CD4-positive, alpha-beta memory T cell (primary cell): ENCODE measurements around the gene ZNF679. TPM values are rescaled to one million over a fixed set of nuclear protein-coding genes. Genes with fewer than 3 reads are reported as not detected.
A peak's percentile ranks its signal among the peaks of the same experiment; 100 is the strongest.
"Not testable (repeated sequence)": the region's sequence is repeated elsewhere in the genome, so short reads cannot be mapped to it uniquely, and the experiment has no call there.

Experiments used
- CTCF ChIA-PET: fragments of 350-600 bp; sonication (Branson Sonifier 250); formaldehyde crosslinking; loops from one replicate; lab custom pipeline; 2021; ENCODE audit warnings: inconsistent platforms; ENCODE audit not compliant: partially characterized antibody; lab: Charles Lee
- POLR2A ChIA-PET: fragments of 350-600 bp; sonication (Branson Sonifier 250); formaldehyde crosslinking; loops from one replicate; lab custom pipeline; 2021; ENCODE audit not compliant: partially characterized antibody; lab: Charles Lee
- DNase-seq, 5 donors: peaks; one replicate each; pipeline versions ENCODE4 v3.0.0 to v3.0.0-alpha.2; 2020 to 2022; ENCODE audit warnings: mixed read lengths in 1 of 5
- H3K27ac ChIP-seq: one replicate; pipeline ENCODE4 v1.7.0; 2013; ENCODE audit warnings: low read depth, low read length
- H3K27me3 ChIP-seq: 2 replicates; pipeline ENCODE4 v1.7.0; 2013; ENCODE audit warnings: mild to moderate bottlenecking, low read length, moderate library complexity; ENCODE audit not compliant: insufficient read depth
- H3K36me3 ChIP-seq: 2 replicates; pipeline ENCODE4 v1.7.0; 2013; ENCODE audit warnings: mild to moderate bottlenecking, low read length, moderate library complexity; ENCODE audit not compliant: insufficient read depth
- H3K4me1 ChIP-seq: 2 replicates; pipeline ENCODE4 v1.7.0; 2013; ENCODE audit warnings: mild to moderate bottlenecking, low read length, moderate library complexity; ENCODE audit not compliant: insufficient read depth
- H3K4me3 ChIP-seq, 2 donors: one replicate each; pipeline ENCODE4 v1.7.0; 2013; ENCODE audit warnings: low read length in 2 of 2, mild to moderate bottlenecking in 1 of 2
- H3K9me3 ChIP-seq, 2 donors: one replicate each; pipeline ENCODE4 v1.7.0; 2013; ENCODE audit warnings: low read length in 2 of 2, control low read depth in 1 of 2; ENCODE audit not compliant: control insufficient read depth in 1 of 2
- H3K27ac Mint-ChIP-seq, 7 donors: one replicate each; pipeline ENCODE4 v1.8.0; 2020 to 2021; ENCODE audit warnings: mixed read lengths in 7 of 7, mild to moderate bottlenecking in 6 of 7, inconsistent platforms in 3 of 7, moderate library complexity in 3 of 7
- H3K27me3 Mint-ChIP-seq, 2 donors: one replicate each; pipeline ENCODE4 v1.8.0; 2020 to 2021; ENCODE audit warnings: mixed read lengths in 2 of 2
- H3K36me3 Mint-ChIP-seq, 2 donors: one replicate each; pipeline ENCODE4 v1.8.0; 2020 to 2021; ENCODE audit warnings: mixed read lengths in 2 of 2, inconsistent platforms in 1 of 2, mild to moderate bottlenecking in 1 of 2
- H3K4me1 Mint-ChIP-seq, 4 donors: one replicate each; pipeline ENCODE4 v1.8.0; 2020 to 2021; ENCODE audit warnings: mixed read lengths in 4 of 4, mild to moderate bottlenecking in 1 of 4
- H3K4me3 Mint-ChIP-seq, 8 donors: one replicate each; pipeline ENCODE4 v1.8.0; 2020 to 2021; ENCODE audit warnings: mixed read lengths in 8 of 8, mild to moderate bottlenecking in 7 of 8, moderate library complexity in 6 of 8, inconsistent platforms in 3 of 8
- H3K9me3 Mint-ChIP-seq, 8 donors: one replicate each; pipeline ENCODE4 v1.8.0; 2020 to 2021; ENCODE audit warnings: mixed read lengths in 8 of 8, mild to moderate bottlenecking in 5 of 8, inconsistent platforms in 3 of 8, moderate library complexity in 1 of 8
- intact Hi-C: fragments of 100-400 bp; cut with micrococcal nuclease; formaldehyde crosslinking; loops from one replicate; pipeline ENCODE4 v1.15.1; 2023
- polyA plus RNA-seq, 2 donors: library from polyadenylated mRNA; unstranded; fragments of 300-500 nt; fragmentation: Illumina TruSeq; gene quantifications; one replicate each; pipeline ENCODE4 v1.2.3, GENCODE V29; 2021
- total RNA-seq, 2 experiments: library from RNA; stranded (reverse); gene quantifications; one replicate each; pipeline ENCODE4 v1.2.3, GENCODE V29; 2021

ZNF679 gene
- total and polyA plus RNA-seq, 4 experiments from 2014 or later, result not detected

GRCh38 chr7:64310426-64310825, 82.2 kb downstream of the ZNF679 start:
- no peak overlapping the region for H3K27ac ChIP-seq
- no peak overlapping the region for H3K4me3 Mint-ChIP-seq
- peaks cover 0 to 15% of the 10 kb centered on the region in 2 donors for H3K36me3 Mint-ChIP-seq
- CTCF ChIA-PET, result no interaction called here
- peaks cover 24 to 57% (median 39%) of the 10 kb centered on the region in 4 donors for H3K4me1 Mint-ChIP-seq
- no peaks in the 10 kb centered on the region for H3K27me3 ChIP-seq
- POLR2A ChIA-PET, result no interaction called here
- H3K36me3 ChIP-seq, result no peaks in the 10 kb centered on the region
- H3K4me1 ChIP-seq, result peaks cover 34% of the 10 kb centered on the region
- no peaks in the 10 kb centered on the region for H3K27me3 Mint-ChIP-seq
- intact Hi-C loops, result no loop called here
- no peak overlapping the region for H3K27ac Mint-ChIP-seq
- H3K4me3 ChIP-seq, result no peak overlapping the region
- H3K9me3 Mint-ChIP-seq, result peaks cover 0 to 3% (median 0%) of the 10 kb centered on the region in 8 donors
- no peak for DNase-seq
- no peaks in the 10 kb centered on the region for H3K9me3 ChIP-seq

GRCh38 chr7:64312826-64313225, 84.6 kb downstream of the ZNF679 start:
- Mint-ChIP-seq H3K27ac (peak overlapping the region in 6 of 7 donors; percentile 25 to 98 (median 74)), H3K9me3 (peaks cover 0 to 2% (median 0%) of the 10 kb centered on the region in 8 donors), H3K27me3 (no peaks in the 10 kb centered on the region), H3K4me1 (peaks cover 17 to 49% (median 36%) of the 10 kb centered on the region in 4 donors), H3K4me3 (no peak overlapping the region), H3K36me3 (peaks cover 6 to 16% of the 10 kb centered on the region in 2 donors)
- ChIA-PET CTCF (interaction anchor here (1.4 kb wide), 1 partner anchor 8 kb away, joined by 4 read pairs; no protein-coding TSS in a partner anchor), POLR2A (no interaction called here)
- Histone ChIP-seq H3K4me3 (no peak overlapping the region), H3K27ac (no peak overlapping the region), H3K9me3 (no peaks in the 10 kb centered on the region), H3K4me1 (peaks cover 30% of the 10 kb centered on the region), H3K36me3 (no peaks in the 10 kb centered on the region), H3K27me3 (no peaks in the 10 kb centered on the region)
- intact Hi-C loops, result loop anchor here (1.0 kb wide), 3 partner anchors 250 to 387 kb away; partner anchors contain the start of genes ZNF107 and ZNF680
- no peak for DNase-seq

GRCh38 chr7:64313740-64314491, 85.6 kb downstream of the ZNF679 start, which contains the start of gene ZNF736:
TSS of gene ZNF736 (plus strand) at chr7:64313961. CDS start at chr7:64314151, 190 bp downstream.
- ChIA-PET POLR2A (interaction anchor here (0.6 to 2.3 kb wide), 8 partner anchors 8 to 724 kb away, joined by 3 to 24 read pairs (median 8); partner anchors contain the start of genes ERV3-1, ZNF107, ZNF138 and ZNF680), CTCF (interaction anchor here (1.0 to 1.7 kb wide), 3 partner anchors 8 to 481 kb away, joined by 3 read pairs; partner anchors contain the start of gene ZNF138)
- H3K4me3 ChIP-seq, result peak within 1 kb of the TSS; percentile 88 to 97
- no peaks in the 10 kb centered on the region for H3K9me3 ChIP-seq
- Mint-ChIP-seq H3K36me3 (peaks cover 10 to 20% of the 10 kb centered on the region in 2 donors), H3K9me3 (peaks cover 0 to 3% (median 0%) of the 10 kb centered on the region in 8 donors), H3K4me1 (peaks cover 16 to 50% (median 36%) of the 10 kb centered on the region in 4 donors), H3K27me3 (no peaks in the 10 kb centered on the region), H3K27ac (peak within 1 kb of the TSS; percentile 96 to 99 (median 98)), H3K4me3 (peak within 1 kb of the TSS; percentile 98 to 99 (median 99))
- intact Hi-C loops, result loop anchor here (1.0 to 2.0 kb wide), 5 partner anchors 249 to 481 kb away; partner anchors contain the start of genes ZNF107, ZNF138 and ZNF680
- no peaks in the 10 kb centered on the region for H3K27me3 ChIP-seq
- peak; percentile 87 to 93 (median 89) for DNase-seq
- H3K4me1 ChIP-seq, result peaks cover 27% of the 10 kb centered on the region
- H3K27ac ChIP-seq, result peak within 1 kb of the TSS; percentile 59
- no peaks in the 10 kb centered on the region for H3K36me3 ChIP-seq

- peaks cover 27% of the 10 kb centered on the region for H3K4me1 ChIP-seq
- DNase-seq, result no peak
- no peaks in the 10 kb centered on the region for H3K36me3 ChIP-seq
- Mint-ChIP-seq H3K27ac (peak overlapping the region; percentile 96 to 99 (median 98)), H3K4me3 (peak overlapping the region; percentile 98 to 99 (median 99)), H3K4me1 (peaks cover 14 to 52% (median 37%) of the 10 kb centered on the region in 4 donors), H3K9me3 (peaks cover 0 to 4% (median 0%) of the 10 kb centered on the region in 8 donors), H3K27me3 (no peaks in the 10 kb centered on the region), H3K36me3 (peaks cover 11 to 20% of the 10 kb centered on the region in 2 donors)
- H3K9me3 ChIP-seq, result no peaks in the 10 kb centered on the region
- no peaks in the 10 kb centered on the region for H3K27me3 ChIP-seq
- ChIA-PET CTCF (interaction anchor here (1.6 to 1.7 kb wide), 2 partner anchors 9 to 480 kb away, joined by 3 read pairs; partner anchors contain the start of gene ZNF138), POLR2A (interaction anchor here (1.3 to 2.3 kb wide), 6 partner anchors 9 to 692 kb away, joined by 4 to 24 read pairs (median 12); partner anchors contain the start of genes ERV3-1, ZNF107, ZNF138 and ZNF680)
- H3K27ac ChIP-seq, result peak overlapping the region; percentile 59
- peak overlapping the region; percentile 88 to 97 for H3K4me3 ChIP-seq
- intact Hi-C loops, result loop anchor here (2.0 kb wide), 2 partner anchors 414 to 480 kb away; partner anchors contain the start of gene ZNF138
These were observed 86.3 kb downstream of the ZNF679 start for GRCh38 chr7:64314566-64314965.

GRCh38 chr7:64316031-64316742, 87.9 kb downstream of the ZNF679 start:
- H3K27me3 Mint-ChIP-seq, H3K4me3 ChIP-seq, H3K9me3 Mint-ChIP-seq, H3K36me3 ChIP-seq, H3K9me3 ChIP-seq, DNase-seq, H3K27me3 ChIP-seq, H3K27ac ChIP-seq, intact Hi-C loops: not testable (repeated sequence)
- H3K4me1 ChIP-seq, result peaks cover 27% of the 10 kb centered on the region
- H3K4me3 Mint-ChIP-seq, result peak overlapping the region in 6 of 8 donors; percentile 17 to 99 (median 42)
- ChIA-PET CTCF (interaction anchor here (2.0 kb wide), 1 partner anchor 10 kb away, joined by 12 read pairs; no protein-coding TSS in a partner anchor), POLR2A (interaction anchor here (0.9 kb wide), 1 partner anchor 9 kb away, joined by 5 read pairs; no protein-coding TSS in a partner anchor)
- H3K36me3 Mint-ChIP-seq, result peaks cover 13 to 25% of the 10 kb centered on the region in 2 donors
- H3K27ac Mint-ChIP-seq, result peak overlapping the region in 1 of 7 donors; percentile 18
- H3K4me1 Mint-ChIP-seq, result peaks cover 17 to 62% (median 38%) of the 10 kb centered on the region in 4 donors
